Measurements from ENCODE around the gene GP2.

Gene GP2

GRCh38 chr16:20302389-20302788, 24.9 kb downstream of the GP2 start:
- DNase-seq: no peak

DNA sequence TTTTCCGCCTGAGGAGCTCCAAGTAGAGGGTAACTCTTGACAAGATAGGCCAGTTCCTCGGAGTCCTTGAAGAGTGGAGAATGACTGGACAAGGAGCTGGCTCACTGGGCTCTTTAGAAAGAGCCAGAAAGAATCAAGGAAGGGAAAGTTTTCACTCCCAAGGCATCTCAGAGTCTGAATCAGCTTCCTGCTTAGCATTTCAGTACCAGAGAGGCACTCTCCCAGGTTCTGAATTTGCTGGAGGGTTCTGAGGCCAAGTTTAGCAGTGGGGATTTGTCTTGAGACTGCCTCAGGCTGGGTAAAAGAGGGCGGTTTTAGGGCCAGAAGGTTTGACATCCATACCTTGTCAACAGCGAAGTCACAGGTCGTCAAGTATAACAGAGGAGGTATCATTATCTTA, 25.5 kb downstream of the GP2 start:
- DNase-seq: no peak

- DNase-seq: peak; percentile 65
Observed at GRCh38 chr16:20300312-20301097, 26.8 kb downstream of the GP2 start.

- no peak for DNase-seq
Observed at GRCh38 chr16:20298452-20298851, 28.9 kb downstream of the GP2 start.

DNA sequence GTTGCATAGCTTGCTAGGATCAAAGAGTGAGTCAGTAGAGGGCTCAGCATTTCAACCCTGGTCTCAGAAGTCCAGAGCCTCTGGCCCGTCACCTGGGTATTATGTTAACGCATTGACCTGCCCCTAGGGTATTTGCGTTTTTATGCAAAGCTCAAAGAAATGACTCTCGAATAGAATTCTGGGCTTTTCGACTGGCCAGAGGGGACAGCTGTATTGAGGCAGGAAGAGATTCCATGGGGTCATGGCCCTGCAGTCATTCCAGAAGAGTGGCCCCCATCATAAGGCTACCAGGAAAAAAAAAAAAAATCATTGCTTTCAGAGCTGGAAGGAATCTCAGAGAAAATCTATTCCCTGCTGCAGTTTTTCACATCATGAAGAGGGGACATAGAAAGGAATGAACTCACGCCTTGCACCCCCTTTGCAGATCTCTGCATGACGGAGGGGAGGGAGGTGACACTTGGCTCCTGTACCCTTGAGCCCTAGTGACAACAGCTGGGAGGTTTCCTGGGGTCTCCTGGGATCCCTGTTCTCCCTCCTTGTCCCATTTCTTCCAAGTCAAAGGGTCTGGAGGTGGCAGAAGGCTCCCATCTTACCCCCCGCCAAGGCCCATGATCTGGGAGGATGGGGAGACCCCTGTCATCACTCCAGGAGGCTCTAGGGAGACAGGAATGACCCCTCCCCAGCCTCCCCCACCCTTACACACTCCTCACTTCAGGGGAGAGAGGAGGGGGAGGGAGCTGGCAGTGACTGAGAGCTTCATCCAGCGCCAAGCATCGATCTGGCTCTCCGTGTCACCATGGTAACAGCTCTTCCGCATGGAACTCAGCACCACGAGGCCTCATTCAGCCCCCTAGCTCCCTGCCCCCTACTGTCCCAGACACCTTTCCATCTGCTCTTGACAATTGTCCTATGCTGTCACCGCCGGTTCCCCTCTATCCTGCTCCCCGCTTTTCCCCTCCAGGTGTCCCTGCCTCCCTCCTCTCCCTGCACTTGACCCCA, 35.8 kb downstream of the GP2 start:
- no peak for DNase-seq

GRCh38 chr16:20289571-20289970, 37.7 kb downstream of the GP2 start:
- DNase-seq: no peak

DNA sequence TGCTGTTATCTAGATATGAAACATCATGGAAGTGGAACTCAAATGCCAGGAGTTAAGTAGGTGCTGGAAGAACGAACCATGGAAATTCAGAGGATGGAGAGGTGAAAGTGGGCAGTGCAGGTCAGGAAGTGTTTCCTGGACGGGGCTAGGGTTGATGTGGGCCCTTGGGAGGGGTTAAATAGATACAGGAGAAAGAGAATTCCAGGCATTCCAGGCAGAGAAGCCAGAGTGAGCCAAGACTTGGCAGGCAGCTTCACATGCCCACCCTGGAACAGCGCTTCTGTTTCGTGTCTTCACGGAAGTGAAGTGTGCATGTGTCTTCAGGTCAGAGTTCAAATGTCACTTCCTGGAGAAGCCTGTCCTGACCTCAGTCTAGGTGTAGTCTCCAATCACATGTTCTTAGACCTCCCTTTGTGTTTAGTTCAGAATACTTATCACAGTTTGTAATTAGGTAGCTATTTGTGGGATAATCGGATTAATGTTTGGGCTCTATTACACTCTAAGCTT, 41.3 kb downstream of the GP2 start:
- no peak for DNase-seq

DNA sequence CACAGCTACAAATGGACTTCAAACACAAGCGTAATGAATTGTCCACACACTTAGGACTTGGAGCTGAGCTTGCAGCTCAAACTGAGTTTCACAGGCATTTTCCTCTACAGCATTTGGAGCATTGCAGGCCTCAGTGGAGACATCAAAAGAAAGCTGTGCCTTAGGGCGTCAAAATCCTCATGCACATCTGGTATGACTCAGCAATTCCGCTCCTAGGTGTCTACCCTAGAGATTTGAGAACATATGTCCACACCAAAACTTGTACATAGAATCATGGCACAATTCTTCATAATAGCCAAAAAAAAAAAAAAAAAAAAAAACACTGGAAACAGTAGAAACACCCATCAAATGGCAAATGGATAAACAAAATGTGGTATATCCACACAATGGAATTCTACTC, 47.1 kb downstream of the GP2 start:
- no peak for DNase-seq

DNA sequence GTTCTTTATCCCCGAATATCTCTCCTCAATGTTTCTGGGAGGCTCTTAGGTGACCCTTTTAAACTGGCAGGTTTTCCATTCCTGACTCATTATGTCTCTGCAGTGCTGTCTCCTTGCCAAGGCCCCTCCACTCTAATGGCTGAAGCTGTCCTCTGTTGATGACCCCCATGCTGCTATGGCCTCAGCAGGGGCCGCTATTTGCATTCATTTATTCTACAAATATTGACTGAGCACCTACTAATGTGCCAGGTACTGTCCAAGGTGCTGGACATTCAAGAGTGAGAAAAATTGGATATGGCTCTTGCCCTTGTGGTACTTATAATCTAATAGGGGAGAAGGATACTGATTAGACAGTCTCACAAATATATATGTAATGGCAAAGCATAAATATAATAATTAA, 55.4 kb downstream of the GP2 start:
- no peak for DNase-seq

DNA sequence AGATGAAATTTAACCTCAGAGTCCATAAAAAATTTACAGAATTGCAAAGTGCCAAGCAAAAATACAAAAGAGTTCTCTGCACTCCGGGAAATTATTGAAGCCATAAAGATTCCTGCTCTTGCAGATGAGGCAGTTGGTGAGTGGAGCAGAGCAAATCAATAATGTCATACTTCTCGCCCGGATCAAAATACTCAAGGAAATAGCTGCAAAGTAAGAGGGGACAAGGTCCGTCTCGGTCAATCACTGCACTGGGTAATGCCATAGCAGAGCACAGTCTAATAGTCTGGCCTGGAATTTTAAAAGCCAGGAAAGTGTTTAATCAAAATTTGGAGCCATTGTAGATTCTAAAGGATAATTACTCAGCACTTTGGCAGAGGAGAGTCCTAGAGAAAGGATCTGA, 58.9 kb downstream of the GP2 start:
- no peak for DNase-seq

DNA sequence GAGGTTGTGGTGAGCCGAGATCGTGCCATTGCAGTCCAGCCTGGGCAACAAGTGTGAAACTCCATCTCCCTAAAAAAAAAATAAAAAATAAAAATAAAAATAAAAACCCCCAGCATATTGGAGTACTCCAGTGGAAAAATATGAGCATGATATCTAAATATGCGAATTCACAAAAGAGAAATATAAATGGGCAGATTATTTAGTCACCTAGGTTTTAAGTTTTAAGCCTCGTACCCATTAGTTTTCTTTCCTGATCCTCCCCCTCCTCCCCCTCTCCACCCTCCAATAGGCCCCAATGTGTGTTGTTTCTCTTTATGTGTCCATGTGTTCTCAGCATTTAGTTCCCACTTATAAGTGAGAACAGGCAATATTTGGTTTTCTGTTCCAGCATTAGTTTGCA, 62.3 kb downstream of the GP2 start:
- DNase-seq: no peak

DNA sequence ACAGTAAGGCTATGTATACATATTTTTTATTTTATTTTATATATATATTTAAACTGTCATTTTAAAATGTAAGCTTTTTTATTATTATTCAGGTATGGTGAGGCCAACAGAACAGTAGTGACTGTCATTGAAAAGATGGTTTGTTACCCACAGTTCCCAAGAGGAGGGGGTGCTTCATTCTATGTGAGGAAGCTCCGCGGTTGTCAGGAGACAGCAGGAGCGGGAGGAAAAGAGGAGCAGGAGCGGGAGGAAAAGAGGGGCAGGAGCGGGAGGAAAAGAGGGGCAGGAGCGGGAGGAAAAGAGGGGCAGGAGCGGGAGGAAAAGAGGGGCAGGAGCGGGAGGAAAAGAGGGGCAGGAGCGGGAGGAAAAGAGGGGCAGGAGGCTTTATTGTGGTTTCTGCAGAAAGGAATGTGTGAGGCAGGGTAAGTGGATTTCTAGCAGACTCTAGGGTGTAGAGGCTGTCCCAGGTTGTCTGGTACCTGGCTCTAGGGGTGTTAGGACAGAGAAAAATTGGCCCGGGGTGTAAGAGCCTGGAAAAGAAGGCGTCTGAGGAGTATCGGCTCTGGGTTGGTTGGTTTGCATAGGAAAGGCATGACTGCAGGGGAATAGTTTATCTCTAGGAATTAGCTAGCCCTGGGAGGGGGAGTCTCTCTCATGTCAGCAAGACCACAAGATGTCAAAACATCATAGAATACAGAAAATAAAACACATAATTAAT, 64.0 kb downstream of the GP2 start:
- no peak for DNase-seq

DNA sequence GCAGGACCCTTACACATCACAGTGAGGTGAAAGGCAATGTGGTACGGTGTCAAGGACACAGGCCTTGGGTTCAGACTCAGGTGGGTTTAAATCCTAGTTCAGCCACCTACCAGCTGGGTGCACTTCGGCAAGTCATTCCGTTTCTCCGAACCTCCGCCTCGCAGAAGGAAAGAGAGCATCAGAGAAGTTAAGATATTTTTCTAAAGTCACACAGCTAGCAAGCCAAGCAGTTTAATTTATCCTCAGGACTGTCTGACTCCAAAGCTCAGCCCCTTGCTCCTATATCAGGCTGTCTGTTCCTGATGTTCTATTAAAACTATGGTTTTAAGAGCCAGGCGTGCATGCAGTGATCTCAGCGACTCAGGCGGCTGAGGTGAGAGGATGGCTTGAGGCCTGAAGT, 65.1 kb downstream of the GP2 start:
- no peak for DNase-seq

DNA sequence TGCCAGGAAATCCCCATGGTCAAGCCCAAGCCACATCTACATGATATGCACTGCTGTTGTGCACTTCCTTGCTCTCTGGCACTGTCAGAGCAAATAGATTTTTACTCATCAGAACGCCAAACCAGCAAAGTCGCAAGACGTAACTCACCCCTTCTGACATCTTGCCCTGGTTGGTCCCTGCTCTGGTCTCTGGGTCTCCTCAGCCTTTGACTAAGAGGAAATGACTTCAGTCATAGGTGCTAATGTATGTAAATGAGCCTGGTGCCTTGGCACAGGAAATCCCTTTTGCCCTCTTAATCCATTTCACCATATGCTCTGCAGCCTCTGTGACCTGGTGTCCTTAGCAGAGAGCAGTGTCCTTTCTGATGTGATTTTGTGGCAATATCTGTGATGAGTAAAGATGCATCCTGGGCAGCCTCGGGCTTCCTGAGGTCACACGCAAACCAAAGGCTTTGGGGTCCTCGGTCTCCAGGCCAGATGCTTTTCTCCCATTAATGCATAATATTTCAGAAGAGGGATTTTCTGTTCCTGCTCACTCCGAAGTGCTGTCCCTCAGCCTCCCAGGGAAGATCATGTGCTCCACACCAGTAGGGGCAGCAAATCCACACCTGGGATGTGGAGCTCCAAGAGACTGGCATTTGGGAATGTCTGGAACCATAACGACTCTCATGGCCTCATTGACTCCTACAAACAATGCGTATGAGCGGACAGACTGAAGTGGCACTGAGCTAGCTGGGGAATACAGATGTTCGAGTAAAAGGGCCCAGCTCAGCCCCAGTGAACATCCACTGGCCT, 66.9 kb downstream of the GP2 start:
- DNase-seq: no peak
